Endodermal cell (in vitro differentiated cells): Measurements from ENCODE around the gene SEC11A. TPM values are rescaled to one million over a fixed set of nuclear protein-coding genes. Genes with fewer than 3 reads are reported as not detected.
"Not testable (repeated sequence)": the region's sequence is repeated elsewhere in the genome, so short reads cannot be mapped to it uniquely, and the experiment has no call there.

ENCODE experiments used
- DNase-seq: peaks from one replicate; pipeline ENCODE4 v3.0.0-alpha.2; 2017
- H3K27ac ChIP-seq: 2 replicates; pipeline ENCODE4 v1.5.1; 2013; ENCODE audit warnings: mild to moderate bottlenecking, low read depth, low read length, moderate library complexity
- H3K27me3 ChIP-seq: 2 replicates; pipeline ENCODE4 v1.6.1; 2013; ENCODE audit warnings: mild to moderate bottlenecking, low read length, moderate library complexity; ENCODE audit not compliant: insufficient read depth, control insufficient read depth, poor library complexity, severe bottlenecking
- H3K36me3 ChIP-seq: 2 replicates; pipeline ENCODE4 v1.7.0; 2013; ENCODE audit warnings: mild to moderate bottlenecking, low read length, moderate library complexity; ENCODE audit not compliant: control insufficient read depth, insufficient read depth
- H3K4me1 ChIP-seq: one replicate; pipeline ENCODE4 v1.7.0; 2013; ENCODE audit warnings: low read length; ENCODE audit not compliant: control insufficient read depth, insufficient read depth
- H3K4me3 ChIP-seq: 2 replicates; pipeline ENCODE4 v1.5.1; 2013; ENCODE audit warnings: mild to moderate bottlenecking, low read length, moderate library complexity
- H3K9ac ChIP-seq: 2 replicates; pipeline ENCODE4 v1.6.1; 2013; ENCODE audit warnings: mild to moderate bottlenecking, low read length, moderate library complexity; ENCODE audit not compliant: poor library complexity, severe bottlenecking; ENCODE audit errors: extremely low read depth
- H3K9me3 ChIP-seq: 2 replicates; pipeline ENCODE4 v1.6.1; 2013; ENCODE audit warnings: mild to moderate bottlenecking, low read length, moderate library complexity; ENCODE audit not compliant: control insufficient read depth
- H3K27ac Mint-ChIP-seq: 2 replicates; pipeline ENCODE4 v1.8.0; 2020; ENCODE audit warnings: mixed read lengths
- H3K27me3 Mint-ChIP-seq: 2 replicates; pipeline ENCODE4 v1.8.0; 2021; ENCODE audit warnings: mild to moderate bottlenecking, mixed read lengths; ENCODE audit not compliant: insufficient read depth
- H3K36me3 Mint-ChIP-seq: 2 replicates; pipeline ENCODE4 v1.8.0; 2020; ENCODE audit warnings: low read depth, mixed read lengths
- H3K4me1 Mint-ChIP-seq: 2 replicates; pipeline ENCODE4 v1.8.0; 2020; ENCODE audit warnings: mixed read lengths
- H3K4me3 Mint-ChIP-seq: 2 replicates; pipeline ENCODE4 v1.8.0; 2020; ENCODE audit warnings: mild to moderate bottlenecking, moderate library complexity, mixed read lengths
- H3K9me3 Mint-ChIP-seq: 2 replicates; pipeline ENCODE4 v1.8.0; 2020; ENCODE audit warnings: mild to moderate bottlenecking, mixed read lengths
- WGBS, 2 experiments: methylation state at CpG; one replicate each; pipeline versions ENCODE4 v1.1.5 to v1.1.7; 2013; ENCODE audit warnings: missing lambda C conversion rate in 2 of 2, mixed read lengths in 1 of 2; ENCODE audit not compliant: insufficient coverage in 1 of 2, insufficient read length in 1 of 2; 5-methylcytosine and 5-hydroxymethylcytosine counted together
- total RNA-seq, 2 donors: library from RNA; stranded (reverse); fragmentation: NEBNext Ultra II Directional in 1 of 2; extraction: Animal tissue kit (Norgen Biotek cat#: 25700) in 1 of 2; gene quantifications; 2 replicates in 1 of 2; 3 replicates in 1 of 2; pipeline ENCODE4 v1.2.1, GENCODE V29; 2021
- TF ChIP-seq, protein P1 (sequence below): fragments of 200-600 bp; sonication (generic); conservative IDR thresholded peaks from 2 replicates; pipeline ENCODE4 v1.5.0; 2021; ENCODE audit warnings: antibody characterized with exemption, mild to moderate bottlenecking

Gene SEC11A
- total RNA-seq, 2 donors from 2014 or later, result 192 to 197 TPM

DNA sequence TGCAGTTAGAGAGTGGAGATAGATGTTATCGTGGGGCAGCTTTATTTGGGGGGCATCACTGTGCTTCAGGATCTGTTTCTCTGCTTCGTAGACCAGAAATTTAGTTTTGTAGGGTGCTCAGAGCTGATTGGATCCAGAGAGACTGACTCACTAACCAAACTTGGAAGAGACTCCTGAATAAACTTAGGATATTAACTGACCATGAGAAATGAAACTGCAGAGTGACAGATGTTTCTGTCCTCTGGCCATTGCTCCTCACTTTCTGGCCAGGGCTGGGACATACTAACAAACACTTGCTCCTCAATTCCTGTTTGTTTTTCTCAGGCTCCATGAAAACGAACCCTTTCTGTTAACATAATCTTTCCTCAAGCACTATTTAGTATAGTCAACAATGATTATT lies 36.8 kb upstream of the SEC11A start:
- no peak overlapping the region for H3K27ac ChIP-seq
- WGBS, 2 experiments, result 89 to 100% methylated on average over 1 to 3 of the region's 3 CpGs
- peaks cover 6% of the 10 kb centered on the region for H3K4me1 ChIP-seq
- H3K27me3 ChIP-seq, result no peaks in the 10 kb centered on the region
- H3K9ac ChIP-seq, result no peak overlapping the region
- H3K9me3 Mint-ChIP-seq, result no peaks in the 10 kb centered on the region
- no peak overlapping the region for H3K4me3 Mint-ChIP-seq
- peaks cover 52% of the 10 kb centered on the region for H3K4me1 Mint-ChIP-seq
- H3K27ac Mint-ChIP-seq, result peak overlapping the region; percentile 9
- no peaks in the 10 kb centered on the region for H3K27me3 Mint-ChIP-seq
- peaks cover 11% of the 10 kb centered on the region for H3K36me3 Mint-ChIP-seq
- peak overlapping the region; percentile 66 for H3K4me3 ChIP-seq
- DNase-seq, result no peak
- H3K9me3 ChIP-seq, result no peaks in the 10 kb centered on the region
- H3K36me3 ChIP-seq, result peaks cover 11% of the 10 kb centered on the region
- TF ChIP-seq, protein P1, sequence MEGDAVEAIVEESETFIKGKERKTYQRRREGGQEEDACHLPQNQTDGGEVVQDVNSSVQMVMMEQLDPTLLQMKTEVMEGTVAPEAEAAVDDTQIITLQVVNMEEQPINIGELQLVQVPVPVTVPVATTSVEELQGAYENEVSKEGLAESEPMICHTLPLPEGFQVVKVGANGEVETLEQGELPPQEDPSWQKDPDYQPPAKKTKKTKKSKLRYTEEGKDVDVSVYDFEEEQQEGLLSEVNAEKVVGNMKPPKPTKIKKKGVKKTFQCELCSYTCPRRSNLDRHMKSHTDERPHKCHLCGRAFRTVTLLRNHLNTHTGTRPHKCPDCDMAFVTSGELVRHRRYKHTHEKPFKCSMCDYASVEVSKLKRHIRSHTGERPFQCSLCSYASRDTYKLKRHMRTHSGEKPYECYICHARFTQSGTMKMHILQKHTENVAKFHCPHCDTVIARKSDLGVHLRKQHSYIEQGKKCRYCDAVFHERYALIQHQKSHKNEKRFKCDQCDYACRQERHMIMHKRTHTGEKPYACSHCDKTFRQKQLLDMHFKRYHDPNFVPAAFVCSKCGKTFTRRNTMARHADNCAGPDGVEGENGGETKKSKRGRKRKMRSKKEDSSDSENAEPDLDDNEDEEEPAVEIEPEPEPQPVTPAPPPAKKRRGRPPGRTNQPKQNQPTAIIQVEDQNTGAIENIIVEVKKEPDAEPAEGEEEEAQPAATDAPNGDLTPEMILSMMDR, result no peak

DNA sequence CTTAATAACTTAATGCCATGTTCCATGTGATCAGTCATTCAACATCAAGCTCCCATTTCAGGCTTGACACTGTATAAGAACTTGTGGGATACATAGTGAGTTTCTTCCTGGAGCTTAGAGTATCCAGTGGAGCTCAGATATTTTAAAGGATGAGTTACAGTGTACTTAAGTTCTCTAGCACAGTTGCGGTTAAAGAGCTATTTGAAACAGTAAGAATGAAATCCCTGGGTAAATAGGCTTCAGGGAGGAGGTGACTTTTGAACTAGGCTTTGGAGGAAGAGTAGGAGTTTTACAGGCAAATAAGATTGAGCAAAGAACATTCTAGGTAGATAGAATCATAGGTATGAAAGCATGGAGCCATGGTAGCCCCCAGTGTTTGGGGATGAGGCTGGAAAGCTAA lies 36.3 kb upstream of the SEC11A start:
- 78 to 88% methylated on average over 1 of the region's 1 CpG for WGBS, 2 experiments
- Histone ChIP-seq H3K4me1 (peaks cover 6% of the 10 kb centered on the region), H3K27ac (no peak overlapping the region), H3K9me3 (no peaks in the 10 kb centered on the region), H3K27me3 (no peaks in the 10 kb centered on the region), H3K36me3 (peaks cover 11% of the 10 kb centered on the region), H3K9ac (no peak overlapping the region), H3K4me3 (peak overlapping the region; percentile 66)
- Mint-ChIP-seq H3K4me1 (peaks cover 57% of the 10 kb centered on the region), H3K9me3 (no peaks in the 10 kb centered on the region), H3K27ac (peak overlapping the region; percentile 9), H3K36me3 (peaks cover 11% of the 10 kb centered on the region), H3K27me3 (no peaks in the 10 kb centered on the region), H3K4me3 (no peak overlapping the region)
- no peak for DNase-seq
- TF ChIP-seq, protein P1, result no peak

DNA sequence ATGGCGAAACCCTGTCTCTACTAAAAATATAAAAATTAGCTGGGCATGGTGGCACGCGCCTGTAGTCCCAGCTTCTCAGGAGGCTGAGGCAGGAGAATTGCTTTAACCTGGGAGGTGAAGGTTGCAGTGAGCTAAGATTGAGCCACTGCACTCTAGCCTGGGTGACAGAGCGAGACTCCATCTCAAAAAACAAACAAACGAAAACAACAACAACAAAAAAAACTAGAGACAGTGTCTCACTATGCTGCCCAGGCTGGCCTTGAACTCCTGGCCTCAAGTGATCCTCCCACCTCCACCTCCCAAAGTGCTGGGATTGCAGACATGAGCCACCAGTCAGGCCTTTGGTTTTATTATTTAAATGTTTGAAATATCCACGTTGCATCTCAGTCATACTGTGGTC lies 35.8 kb upstream of the SEC11A start:
- not testable (repeated sequence) for H3K27ac ChIP-seq, DNase-seq, H3K9ac ChIP-seq, H3K4me1 ChIP-seq, H3K27me3 Mint-ChIP-seq, H3K9me3 Mint-ChIP-seq, H3K27me3 ChIP-seq, H3K4me3 Mint-ChIP-seq, H3K27ac Mint-ChIP-seq, H3K9me3 ChIP-seq
- Mint-ChIP-seq H3K36me3 (peaks cover 11% of the 10 kb centered on the region), H3K4me1 (peaks cover 58% of the 10 kb centered on the region)
- Histone ChIP-seq H3K36me3 (peaks cover 11% of the 10 kb centered on the region), H3K4me3 (peak overlapping the region; percentile 66)
- WGBS, 2 experiments, result 94 to 100% methylated on average over 1 to 6 of the region's 6 CpGs

DNA sequence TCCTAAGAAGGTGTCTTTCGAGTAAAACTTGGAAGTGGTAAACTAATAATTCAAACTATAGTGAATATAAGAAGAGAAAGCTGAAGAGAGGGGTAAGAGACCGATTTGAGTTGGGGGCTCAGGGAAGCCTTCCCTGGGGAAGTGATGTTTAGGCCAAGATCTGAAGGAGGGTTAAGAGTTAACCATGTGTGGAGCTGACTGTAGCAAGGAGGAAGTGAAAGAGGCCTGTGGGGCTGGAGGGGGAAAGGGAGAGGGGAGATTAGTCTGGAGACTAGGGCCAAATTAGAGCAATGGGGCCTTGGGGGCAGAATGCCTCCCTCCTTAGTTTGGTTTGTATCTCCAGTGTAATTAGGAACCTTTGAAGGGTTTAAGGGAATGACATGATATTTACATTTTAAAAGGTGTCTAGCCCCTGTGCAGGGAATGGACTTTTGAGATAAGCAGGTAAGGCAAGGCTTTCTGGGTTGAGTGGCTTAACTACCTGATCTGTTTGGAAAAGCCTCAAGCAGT lies 34.7 kb upstream of the SEC11A start:
- Histone ChIP-seq H3K36me3 (peaks cover 11% of the 10 kb centered on the region), H3K4me1 (peaks cover 6% of the 10 kb centered on the region), H3K9me3 (no peaks in the 10 kb centered on the region), H3K4me3 (peak overlapping the region; percentile 96), H3K27me3 (no peaks in the 10 kb centered on the region), H3K9ac (peak overlapping the region; percentile 27), H3K27ac (no peak overlapping the region)
- H3K27ac Mint-ChIP-seq, result peak overlapping the region; percentile 83
- peak; percentile 61 for DNase-seq
- TF ChIP-seq, protein P1, result no peak
- H3K9me3 Mint-ChIP-seq, result no peaks in the 10 kb centered on the region
- WGBS, 2 experiments, result 57 to 58% methylated on average over 1 to 2 of the region's 2 CpGs
- H3K4me3 Mint-ChIP-seq, result peak overlapping the region; percentile 91
- peaks cover 9% of the 10 kb centered on the region for H3K36me3 Mint-ChIP-seq
- H3K4me1 Mint-ChIP-seq, result peaks cover 50% of the 10 kb centered on the region
- no peaks in the 10 kb centered on the region for H3K27me3 Mint-ChIP-seq
